ENCODE data around the gene TMPO.

DNA sequence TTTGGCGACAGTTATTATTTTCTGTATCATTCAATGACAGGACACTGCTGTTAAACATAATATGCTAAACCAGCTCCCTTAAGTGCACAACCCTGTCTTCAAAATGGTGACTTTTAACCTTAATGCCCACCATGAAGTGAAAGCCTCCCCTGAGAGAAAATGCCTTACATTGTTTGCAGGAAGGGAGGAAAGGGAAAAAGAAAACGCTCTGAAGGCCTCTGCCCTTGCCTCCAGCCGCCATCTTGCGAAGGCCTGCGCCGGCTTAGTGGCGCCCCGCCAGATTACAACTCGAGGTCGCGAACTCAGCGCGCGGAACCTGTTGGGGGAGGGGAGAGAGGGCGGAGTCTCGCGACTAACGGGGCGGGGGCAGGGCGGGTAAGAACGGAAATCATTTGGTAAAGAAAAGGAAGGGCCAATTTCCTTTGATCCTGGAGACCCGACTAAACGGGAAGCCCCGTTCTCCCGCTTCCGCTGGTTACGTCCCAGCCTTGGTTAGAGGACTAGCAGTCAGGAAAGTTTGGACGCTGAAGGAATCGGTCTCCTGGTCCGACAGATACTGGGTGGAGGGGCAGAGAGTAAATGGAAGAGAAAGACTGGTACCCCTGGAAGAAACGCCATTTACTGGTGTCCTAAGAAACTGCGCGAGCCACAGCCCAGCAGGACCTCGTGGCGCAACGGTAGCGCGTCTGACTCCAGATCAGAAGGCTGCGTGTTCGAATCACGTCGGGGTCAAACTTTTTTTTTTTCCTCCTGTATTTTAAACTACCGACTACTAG lies 11.6 kb upstream of the TMPO start:
- peak; percentile 45 for TF ChIP-seq POLR2A (IDR thresholded peaks at IDR 0.05; ENCODE audit: low read depth, low read length)
- TF ChIP-seq CTCF (IDR thresholded peaks at IDR 0.05; ENCODE audit: extremely low read depth in 1 of 2, insufficient read depth in 1 of 2, low read depth in 1 of 2, low read length in 2 of 2) = no peak
- TF ChIP-seq EZH2 (IDR thresholded peaks at IDR 0.05; ENCODE audit: borderline replicate concordance, low read depth, low read length, severe bottlenecking) = no peak
